Keratinocyte (primary cell): ENCODE measurements around the gene AAR2.

Source experiments
- EZH2 ChIP-seq: IDR thresholded peaks from one replicate; pipeline ENCODE4 v1.6.1; 2012; ENCODE audit warnings: inconsistent platforms, mild to moderate bottlenecking, low read length, moderate library complexity
- TF ChIP-seq, protein P1 (sequence below), 3 experiments: IDR thresholded peaks in 1 of 3; conservative IDR thresholded peaks in 1 of 3; optimal IDR thresholded peaks in 1 of 3; 2 replicates in 2 of 3; 3 replicates in 1 of 3; pipeline versions ENCODE3 to v1.5.1; 2011; ENCODE audit warnings: low read length in 3 of 3, mild to moderate bottlenecking in 3 of 3, moderate library complexity in 2 of 3, control low read depth in 1 of 3, inconsistent platforms in 1 of 3; ENCODE audit not compliant: insufficient read depth in 2 of 3; ENCODE audit errors: extremely low read depth in 1 of 3

GRCh38 chr20:36225666-36226065 lies 10.6 kb upstream of the AAR2 start:
- TF ChIP-seq, protein P1, sequence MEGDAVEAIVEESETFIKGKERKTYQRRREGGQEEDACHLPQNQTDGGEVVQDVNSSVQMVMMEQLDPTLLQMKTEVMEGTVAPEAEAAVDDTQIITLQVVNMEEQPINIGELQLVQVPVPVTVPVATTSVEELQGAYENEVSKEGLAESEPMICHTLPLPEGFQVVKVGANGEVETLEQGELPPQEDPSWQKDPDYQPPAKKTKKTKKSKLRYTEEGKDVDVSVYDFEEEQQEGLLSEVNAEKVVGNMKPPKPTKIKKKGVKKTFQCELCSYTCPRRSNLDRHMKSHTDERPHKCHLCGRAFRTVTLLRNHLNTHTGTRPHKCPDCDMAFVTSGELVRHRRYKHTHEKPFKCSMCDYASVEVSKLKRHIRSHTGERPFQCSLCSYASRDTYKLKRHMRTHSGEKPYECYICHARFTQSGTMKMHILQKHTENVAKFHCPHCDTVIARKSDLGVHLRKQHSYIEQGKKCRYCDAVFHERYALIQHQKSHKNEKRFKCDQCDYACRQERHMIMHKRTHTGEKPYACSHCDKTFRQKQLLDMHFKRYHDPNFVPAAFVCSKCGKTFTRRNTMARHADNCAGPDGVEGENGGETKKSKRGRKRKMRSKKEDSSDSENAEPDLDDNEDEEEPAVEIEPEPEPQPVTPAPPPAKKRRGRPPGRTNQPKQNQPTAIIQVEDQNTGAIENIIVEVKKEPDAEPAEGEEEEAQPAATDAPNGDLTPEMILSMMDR (optimal IDR thresholded peaks at IDR 0.05 in 1 of 3, IDR thresholded peaks at IDR 0.05 in 1 of 3, conservative IDR thresholded peaks at IDR 0.05 in 1 of 3; ENCODE audit: extremely low read depth in 1 of 3, insufficient read depth in 2 of 3, low read length in 3 of 3) = no peak
- no peak for TF ChIP-seq EZH2
